IPS-20b (cell line): Measurements from ENCODE around the gene GDPD3.

Source experiments
- H3K27ac ChIP-seq: one replicate; pipeline ENCODE4 v1.5.1; 2013; ENCODE audit warnings: low read length
- H3K27me3 ChIP-seq: 2 replicates; pipeline ENCODE4 v1.6.1; 2013; ENCODE audit warnings: mild to moderate bottlenecking, low read length, inconsistent platforms; ENCODE audit not compliant: insufficient read depth
- H3K36me3 ChIP-seq: 2 replicates; pipeline ENCODE4 v1.6.1; 2013; ENCODE audit warnings: low read depth, mild to moderate bottlenecking, inconsistent platforms, low read length, moderate library complexity; ENCODE audit not compliant: insufficient read depth
- H3K4me1 ChIP-seq: 2 replicates; pipeline ENCODE4 v1.6.1; 2013; ENCODE audit warnings: mild to moderate bottlenecking, control low read depth, inconsistent platforms, low read length, moderate library complexity; ENCODE audit not compliant: insufficient read depth
- H3K4me3 ChIP-seq: 2 replicates; pipeline ENCODE4 v1.5.1; 2013; ENCODE audit warnings: mild to moderate bottlenecking, low read length, inconsistent platforms
- H3K9ac ChIP-seq: 2 replicates; pipeline ENCODE4 v1.6.1; 2013; ENCODE audit warnings: low read depth, mild to moderate bottlenecking, inconsistent platforms, low read length, moderate library complexity
- H3K9me3 ChIP-seq: 2 replicates; pipeline ENCODE4 v1.6.1; 2013; ENCODE audit warnings: mild to moderate bottlenecking, low read depth, low read length, inconsistent platforms; ENCODE audit not compliant: insufficient read depth

GDPD3 gene

GRCh38 chr16:30110661-30111060, 2.7 kb downstream of the GDPD3 start:
- Histone ChIP-seq H3K4me3 (no peak overlapping the region), H3K9me3 (no peaks in the 10 kb centered on the region), H3K9ac (no peak overlapping the region), H3K36me3 (peaks cover 4% of the 10 kb centered on the region; the same call in 1 of the 2 replicates), H3K4me1 (no peaks in the 10 kb centered on the region), H3K27me3 (no peaks in the 10 kb centered on the region), H3K27ac (no peak overlapping the region)

DNA sequence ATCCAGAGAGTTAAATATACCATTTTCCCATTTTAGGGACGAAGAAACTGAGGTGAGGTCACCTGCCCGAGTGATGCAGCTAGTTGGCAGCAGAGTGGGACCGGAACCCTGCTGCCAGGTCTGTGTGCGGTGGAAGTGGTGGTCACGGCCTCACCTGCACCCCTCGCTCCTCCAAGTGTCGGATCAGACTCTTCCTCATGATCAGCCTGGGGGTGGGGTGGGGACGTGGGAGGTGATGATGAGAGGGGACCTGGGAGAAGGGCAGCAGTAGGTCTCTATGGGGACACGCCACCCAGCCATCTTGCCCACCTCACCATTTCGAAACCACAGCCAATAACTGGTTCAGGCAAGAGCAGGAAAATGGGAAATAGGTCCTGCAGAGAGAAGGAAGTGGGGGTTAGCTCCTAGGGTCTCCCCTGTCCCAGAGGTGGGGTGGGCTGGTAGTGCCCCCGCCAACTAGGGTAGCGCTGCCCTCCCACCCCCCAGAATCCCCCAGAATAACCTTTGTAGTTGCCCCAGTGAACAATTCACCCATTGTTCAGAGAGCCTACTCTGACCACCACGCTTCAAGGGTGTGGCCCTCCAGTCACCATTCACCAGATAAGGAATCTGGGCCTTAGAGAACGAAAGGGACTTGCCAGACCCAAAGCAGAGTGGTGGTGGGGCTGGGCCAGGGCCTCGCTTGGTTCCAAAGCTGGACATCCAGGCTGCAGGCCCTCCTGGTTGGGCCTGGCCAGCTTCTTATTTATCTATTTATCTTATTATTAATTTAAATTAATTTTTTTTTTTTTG, 5.1 kb downstream of the GDPD3 start:
- Histone ChIP-seq H3K27ac (no peak overlapping the region), H3K9ac (no peak overlapping the region)

GRCh38 chr16:30104492-30104891, 8.8 kb downstream of the GDPD3 start:
- Histone ChIP-seq H3K27me3 (no peaks in the 10 kb centered on the region), H3K9me3 (no peaks in the 10 kb centered on the region), H3K4me3 (no peak overlapping the region), H3K4me1 (no peaks in the 10 kb centered on the region), H3K9ac (no peak overlapping the region), H3K36me3 (no peaks in the 10 kb centered on the region), H3K27ac (no peak overlapping the region)

More for the DNA sequence above, 5.1 kb downstream of the GDPD3 start:
- H3K4me3 ChIP-seq, result no peak overlapping the region
- H3K4me1 ChIP-seq, result no peaks in the 10 kb centered on the region
- no peaks in the 10 kb centered on the region for H3K9me3 ChIP-seq
- H3K36me3 ChIP-seq, result no peaks in the 10 kb centered on the region
- no peaks in the 10 kb centered on the region for H3K27me3 ChIP-seq

GRCh38 chr16:30104090-30104489, 9.2 kb downstream of the GDPD3 start:
- Histone ChIP-seq H3K36me3 (no peaks in the 10 kb centered on the region), H3K4me3 (no peak overlapping the region), H3K4me1 (no peaks in the 10 kb centered on the region), H3K9me3 (no peaks in the 10 kb centered on the region), H3K9ac (no peak overlapping the region), H3K27me3 (no peaks in the 10 kb centered on the region), H3K27ac (no peak overlapping the region)

- peak overlapping the region; percentile 87; the same call in 1 of the 2 replicates for H3K9ac ChIP-seq
Observed at GRCh38 chr16:30096862-30097563, 16.3 kb downstream of the GDPD3 start.

GRCh38 chr16:30096105-30096861, 17.1 kb downstream of the GDPD3 start, which contains the start of gene YPEL3:
Gene YPEL3, minus strand, starts transcription at chr16:30096213. Its CDS starts 731 bp downstream, at chr16:30095482.
- Histone ChIP-seq H3K27ac (peak within 1 kb of the TSS; percentile 78), H3K27me3 (no peaks in the 10 kb centered on the region), H3K4me3 (peak within 1 kb of the TSS; percentile 65), H3K4me1 (peaks cover 8% of the 10 kb centered on the region; the same call in 1 of the 2 replicates), H3K9me3 (peaks cover 22% of the 10 kb centered on the region), H3K36me3 (peaks cover 14% of the 10 kb centered on the region), H3K9ac (peak within 1 kb of the TSS; percentile 87; the same call in 1 of the 2 replicates)

More at GRCh38 chr16:30096862-30097563, 16.3 kb downstream of the GDPD3 start:
- peaks cover 22% of the 10 kb centered on the region for H3K9me3 ChIP-seq
- H3K36me3 ChIP-seq, result peaks cover 14% of the 10 kb centered on the region
- peak overlapping the region; percentile 58 for H3K4me3 ChIP-seq
- peaks cover 8% of the 10 kb centered on the region; the same call in 1 of the 2 replicates for H3K4me1 ChIP-seq
- H3K27ac ChIP-seq, result peak overlapping the region; percentile 78
- no peaks in the 10 kb centered on the region for H3K27me3 ChIP-seq

GRCh38 chr16:30095166-30096078, 17.9 kb downstream of the GDPD3 start:
- H3K27ac ChIP-seq, result peak overlapping the region; percentile 70
- H3K9ac ChIP-seq, result peak overlapping the region; percentile 79; the same call in 1 of the 2 replicates
- H3K4me1 ChIP-seq, result peaks cover 8% of the 10 kb centered on the region; the same call in 1 of the 2 replicates
- H3K27me3 ChIP-seq, result no peaks in the 10 kb centered on the region
- H3K36me3 ChIP-seq, result peaks cover 14% of the 10 kb centered on the region
- peaks cover 22% of the 10 kb centered on the region for H3K9me3 ChIP-seq
- peak overlapping the region; percentile 65 for H3K4me3 ChIP-seq

DNA sequence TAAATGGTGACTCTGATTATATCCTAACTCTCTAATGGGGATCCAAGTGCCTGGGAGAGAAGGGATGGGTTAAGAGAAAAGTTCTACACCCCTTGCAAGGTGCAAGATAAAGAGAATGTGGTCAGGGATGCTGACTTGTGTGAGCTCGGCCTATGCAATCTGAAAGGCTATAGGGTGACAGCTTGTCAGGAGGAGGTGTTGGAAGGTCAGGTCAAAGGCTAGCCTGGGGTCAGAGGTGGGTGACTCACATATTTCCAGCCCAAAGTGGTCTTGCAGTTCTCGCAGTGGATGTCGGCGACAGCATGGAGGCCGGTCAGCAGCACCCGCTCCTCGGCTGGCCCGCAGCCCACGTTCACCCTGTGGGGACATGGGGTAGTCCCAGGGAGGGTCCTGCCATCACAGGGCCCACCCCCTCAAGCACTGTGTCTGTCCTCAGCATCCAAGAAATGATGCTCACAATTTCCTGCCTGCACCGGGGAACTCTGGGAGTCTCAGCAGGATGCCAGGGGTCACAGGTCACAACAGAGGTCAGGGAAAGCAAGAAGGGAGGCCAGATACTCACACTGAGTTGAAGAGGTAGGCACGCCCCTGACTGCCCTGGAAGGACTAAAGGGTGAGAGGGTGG, 18.7 kb downstream of the GDPD3 start:
- H3K4me1 ChIP-seq, result peaks cover 8% of the 10 kb centered on the region; the same call in 1 of the 2 replicates
- H3K36me3 ChIP-seq, result peaks cover 14% of the 10 kb centered on the region
- peak overlapping the region; percentile 65; the same call in 1 of the 2 replicates for H3K4me3 ChIP-seq
- no peak overlapping the region for H3K9ac ChIP-seq
- no peak overlapping the region for H3K27ac ChIP-seq
- H3K27me3 ChIP-seq, result no peaks in the 10 kb centered on the region
- peaks cover 22% of the 10 kb centered on the region for H3K9me3 ChIP-seq

DNA sequence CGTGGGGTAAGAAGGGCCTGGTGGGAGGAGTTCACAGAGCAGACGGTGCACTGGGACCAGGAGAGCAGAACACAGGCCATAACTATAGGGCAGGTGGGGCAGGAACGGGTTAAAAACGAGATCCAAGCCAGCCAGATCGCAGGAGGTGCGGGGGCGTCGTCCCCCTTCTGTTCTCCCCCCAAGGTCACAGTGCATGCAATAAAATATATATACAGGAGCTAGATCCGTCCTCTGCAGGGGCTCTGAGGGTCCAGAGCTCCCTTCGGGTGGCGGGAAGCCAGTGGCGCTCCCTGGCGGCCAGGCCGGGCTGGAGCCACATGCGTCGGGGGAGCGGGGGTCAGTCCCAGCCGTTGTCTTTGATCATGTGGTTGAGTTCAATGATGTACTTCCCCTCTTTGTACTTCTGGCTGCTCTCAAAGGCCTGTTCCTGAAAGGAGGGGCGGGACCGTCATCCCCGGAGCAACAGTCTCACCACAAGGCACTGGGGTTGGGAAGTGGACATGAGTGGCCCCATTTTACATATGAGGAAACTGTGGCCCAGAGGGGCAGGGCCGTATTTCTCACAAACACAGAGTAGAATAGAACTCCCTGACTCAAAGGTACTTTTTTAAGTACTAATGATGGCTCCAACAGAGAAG, 20.8 kb downstream of the GDPD3 start:
- no peak overlapping the region for H3K27ac ChIP-seq
- H3K9ac ChIP-seq, result peak overlapping the region; percentile 86
- H3K27me3 ChIP-seq, result no peaks in the 10 kb centered on the region
- H3K4me3 ChIP-seq, result peak overlapping the region; percentile 90
- peaks cover 8% of the 10 kb centered on the region; the same call in 1 of the 2 replicates for H3K4me1 ChIP-seq
- H3K9me3 ChIP-seq, result peaks cover 10% of the 10 kb centered on the region
- H3K36me3 ChIP-seq, result peaks cover 10% of the 10 kb centered on the region
